PC-9 (cell line): ENCODE measurements around the gene PRDM10. TPM values are rescaled to one million over a fixed set of nuclear protein-coding genes. Genes with fewer than 3 reads are reported as not detected.

ENCODE experiments used
- BruUV-seq: library from RNA; stranded (reverse); fragments of 400-500 nt; replicated peaks from 2 replicates; lab custom pipeline; 2021; lab: Mats Ljungman, UMichigan
- CTCF ChIA-PET: fragments of 300-600 bp; sonication (Branson Sonifier 250); formaldehyde crosslinking; loops from one replicate; lab custom pipeline; 2022; ENCODE audit warnings: antibody characterized with exemption; lab: Charles Lee
- POLR2A ChIA-PET: fragments of 300-600 bp; sonication (Branson Sonifier 250); formaldehyde crosslinking; loops from one replicate; lab custom pipeline; 2022; ENCODE audit warnings: antibody characterized with exemption; ENCODE audit not compliant: unreplicated experiment; lab: Charles Lee
- DNase-seq, 2 experiments: peaks; one replicate each; pipeline versions ENCODE4 v3.0.0 to v3.0.0-alpha.2; 2015 to 2022; ENCODE audit warnings: mixed read lengths in 1 of 2
- H2AFZ ChIP-seq: fragments of 200-600 bp; sonication (generic); 2 replicates; pipeline ENCODE4 v1.8.1; 2017; ENCODE audit warnings: antibody characterized with exemption
- H3F3A ChIP-seq: fragments of 200-600 bp; sonication (generic); 2 replicates; pipeline ENCODE4 v1.8.1; 2017; ENCODE audit warnings: antibody characterized with exemption, mild to moderate bottlenecking, low read depth; ENCODE audit not compliant: insufficient read depth
- H3K27ac ChIP-seq: fragments of 200-600 bp; sonication (generic); 2 replicates; pipeline ENCODE4 v1.6.1; 2016; ENCODE audit warnings: mixed run types
- H3K27me3 ChIP-seq: fragments of 200-600 bp; sonication (generic); 2 replicates; pipeline ENCODE4 v1.6.1; 2016; ENCODE audit warnings: low read depth, mixed run types; ENCODE audit not compliant: insufficient read depth
- H3K36me3 ChIP-seq: fragments of 200-600 bp; sonication (generic); 2 replicates; pipeline ENCODE4 v1.6.1; 2016; ENCODE audit warnings: low read depth, mixed run types
- H3K4me1 ChIP-seq: fragments of 200-600 bp; sonication (generic); replicated peaks from 2 replicates; pipeline ENCODE4 v1.6.1; 2016; ENCODE audit warnings: mixed run types; ENCODE audit not compliant: insufficient read depth
- H3K4me2 ChIP-seq: fragments of 200-600 bp; sonication (generic); 2 replicates; pipeline ENCODE4 v1.6.1; 2017; ENCODE audit warnings: mixed run types
- H3K4me3 ChIP-seq: fragments of 200-600 bp; sonication (generic); 2 replicates; pipeline ENCODE4 v1.6.1; 2016; ENCODE audit warnings: mixed run types
- H3K79me2 ChIP-seq: fragments of 200-600 bp; sonication (generic); 2 replicates; pipeline ENCODE4 v1.6.1; 2017; ENCODE audit warnings: low read depth, mixed run types
- H3K9me2 ChIP-seq: fragments of 200-600 bp; sonication (generic); 2 replicates; pipeline ENCODE4 v1.8.1; 2017; ENCODE audit warnings: mild to moderate bottlenecking; ENCODE audit not compliant: insufficient read depth
- H3K9me3 ChIP-seq: fragments of 200-600 bp; sonication (generic); 2 replicates; pipeline ENCODE4 v1.8.1; 2016; ENCODE audit warnings: low read depth; ENCODE audit not compliant: insufficient read depth
- H4K20me1 ChIP-seq: fragments of 200-600 bp; sonication (generic); 2 replicates; pipeline ENCODE4 v1.8.1; 2017; ENCODE audit not compliant: insufficient read depth
- CTCF ChIP-seq: fragments of 200-600 bp; sonication (generic); conservative IDR thresholded peaks from 2 replicates; pipeline ENCODE4 v1.6.1; 2017; ENCODE audit warnings: mixed run types, antibody characterized with exemption, mild to moderate bottlenecking, moderate library complexity
- EZH2 ChIP-seq: fragments of 200-600 bp; sonication (generic); IDR thresholded peaks from 2 replicates; pipeline ENCODE4 v1.8.0; 2017; ENCODE audit warnings: antibody characterized with exemption, low read depth
- intact Hi-C: fragments of 100-400 bp; cut with micrococcal nuclease; formaldehyde crosslinking; loops from one replicate; pipeline ENCODE4 v1.10.0; 2022; ENCODE audit not compliant: unreplicated experiment
- total RNA-seq: library from RNA; stranded (reverse); gene quantifications from 2 replicates; pipeline ENCODE4 v1.2.3, GENCODE V29; 2021

Gene PRDM10
- total RNA-seq, 1 experiment from 2014 or later = 14.6 TPM

GRCh38 chr11:129945373-129945772, 57.3 kb downstream of the PRDM10 start:
- no peak for DNase-seq
- no TSS peak for BruUV-seq
- H3K9me3 ChIP-seq = no peaks in the 10 kb centered on the region
- H3K9me2 ChIP-seq = no peaks in the 10 kb centered on the region
- intact Hi-C loops = no loop called here
- ChIA-PET CTCF (no interaction called here), POLR2A (no interaction called here)
- H3K27me3 ChIP-seq = no peaks in the 10 kb centered on the region
- H3K79me2 ChIP-seq = no peaks in the 10 kb centered on the region
- H4K20me1 ChIP-seq = no peaks in the 10 kb centered on the region
- no peak overlapping the region for H3K27ac ChIP-seq
- H2AFZ ChIP-seq = no peak overlapping the region
- no peak overlapping the region for H3K4me2 ChIP-seq
- no peaks in the 10 kb centered on the region for H3K4me1 ChIP-seq
- TF ChIP-seq EZH2 (no peak), CTCF (no peak)
- no peak overlapping the region for H3K4me3 ChIP-seq
- no peaks in the 10 kb centered on the region for H3K36me3 ChIP-seq
- no peaks in the 10 kb centered on the region for H3F3A ChIP-seq

GRCh38 chr11:129944696-129945095, 57.9 kb downstream of the PRDM10 start:
- H3K27me3 ChIP-seq = no peaks in the 10 kb centered on the region
- H3K4me1 ChIP-seq = no peaks in the 10 kb centered on the region
- no peak for DNase-seq
- no peaks in the 10 kb centered on the region for H3K79me2 ChIP-seq
- no TSS peak for BruUV-seq
- H3K36me3 ChIP-seq = no peaks in the 10 kb centered on the region
- H3K27ac ChIP-seq = no peak overlapping the region
- no peaks in the 10 kb centered on the region for H3K9me2 ChIP-seq
- H3K4me3 ChIP-seq = no peak overlapping the region
- intact Hi-C loops = no loop called here
- H3F3A ChIP-seq = no peaks in the 10 kb centered on the region
- TF ChIP-seq CTCF (no peak), EZH2 (no peak)
- POLR2A ChIA-PET = no interaction called here
- H3K4me2 ChIP-seq = no peak overlapping the region
- no peak overlapping the region for H2AFZ ChIP-seq
- H4K20me1 ChIP-seq = no peaks in the 10 kb centered on the region
- CTCF ChIA-PET = no interaction called here
- no peaks in the 10 kb centered on the region for H3K9me3 ChIP-seq

- Histone ChIP-seq H3K9me3 (no peaks in the 10 kb centered on the region), H3K36me3 (no peaks in the 10 kb centered on the region), H3K4me3 (no peak overlapping the region), H3K4me1 (no peaks in the 10 kb centered on the region), H3K9me2 (no peaks in the 10 kb centered on the region), H2AFZ (no peak overlapping the region), H3K79me2 (no peaks in the 10 kb centered on the region), H4K20me1 (no peaks in the 10 kb centered on the region), H3K27ac (no peak overlapping the region), H3K4me2 (no peak overlapping the region), H3K27me3 (no peaks in the 10 kb centered on the region), H3F3A (no peaks in the 10 kb centered on the region)
- DNase-seq = no peak
- no peak for TF ChIP-seq EZH2
- TF ChIP-seq CTCF = no peak
- POLR2A ChIA-PET = no interaction called here
- no TSS peak for BruUV-seq
- intact Hi-C loops = no loop called here
- CTCF ChIA-PET = no interaction called here
These were observed 59.6 kb downstream of the PRDM10 start for GRCh38 chr11:129943036-129943435.
